Activated naive CD4-positive, alpha-beta T cell treated with anti-CD3 and anti-CD28 coated beads for 36 hours (primary cell): ENCODE results near the gene CHST8. TPM values are rescaled to one million over a fixed set of nuclear protein-coding genes. Genes with fewer than 3 reads are reported as not detected.

Source experiments
- CTCF ChIA-PET: fragments of 350-600 bp; sonication (Branson Sonifier 250); formaldehyde crosslinking; loops from one replicate; lab custom pipeline; 2021; ENCODE audit warnings: antibody characterized with exemption; lab: Charles Lee
- DNase-seq: peaks from one replicate; pipeline ENCODE4 v3.0.0-alpha.2; 2020
- H3K27ac Mint-ChIP-seq: one replicate; pipeline ENCODE4 v1.8.0; 2021; ENCODE audit warnings: mild to moderate bottlenecking, mixed read lengths
- H3K27me3 Mint-ChIP-seq: one replicate; pipeline ENCODE4 v1.8.0; 2021; ENCODE audit warnings: low read depth, mixed read lengths
- H3K36me3 Mint-ChIP-seq: one replicate; pipeline ENCODE4 v1.8.0; 2021; ENCODE audit warnings: low read depth, mixed read lengths
- H3K4me1 Mint-ChIP-seq: one replicate; pipeline ENCODE4 v1.8.0; 2021; ENCODE audit warnings: low read depth, mixed read lengths
- H3K4me3 Mint-ChIP-seq: one replicate; pipeline ENCODE4 v1.8.0; 2021; ENCODE audit warnings: mild to moderate bottlenecking, moderate library complexity, mixed read lengths
- H3K9me3 Mint-ChIP-seq: one replicate; pipeline ENCODE4 v1.8.0; 2021; ENCODE audit warnings: mixed read lengths
- intact Hi-C: fragments of 100-400 bp; cut with micrococcal nuclease; formaldehyde crosslinking; loops from one replicate; pipeline ENCODE4 v1.15.1; 2023
- total RNA-seq, 2 experiments: library from RNA; stranded (reverse); gene quantifications; one replicate each; pipeline ENCODE4 v1.2.3, GENCODE V29; 2021

The CHST8 gene
- total RNA-seq, 2 experiments from 2014 or later: not detected

- H3K4me1 Mint-ChIP-seq: no peaks in the 10 kb centered on the region
- intact Hi-C loops: no loop called here
- DNase-seq: no peak
- no peak overlapping the region for H3K27ac Mint-ChIP-seq
- H3K27me3 Mint-ChIP-seq: peaks cover 2% of the 10 kb centered on the region
- CTCF ChIA-PET: no interaction called here
- peaks cover 2% of the 10 kb centered on the region for H3K9me3 Mint-ChIP-seq
- no peaks in the 10 kb centered on the region for H3K36me3 Mint-ChIP-seq
- H3K4me3 Mint-ChIP-seq: no peak overlapping the region
Observed at GRCh38 chr19:33706631-33707030, 84.9 kb downstream of the CHST8 start.

- Mint-ChIP-seq H3K36me3 (no peaks in the 10 kb centered on the region), H3K27me3 (peaks cover 17% of the 10 kb centered on the region), H3K9me3 (peaks cover 13% of the 10 kb centered on the region), H3K4me3 (no peak overlapping the region), H3K4me1 (no peaks in the 10 kb centered on the region), H3K27ac (no peak overlapping the region)
- CTCF ChIA-PET: no interaction called here
- no peak for DNase-seq
- intact Hi-C loops: no loop called here
Observed at GRCh38 chr19:33712268-33712667, 90.5 kb downstream of the CHST8 start.

- CTCF ChIA-PET: no interaction called here
- peaks cover 13% of the 10 kb centered on the region for H3K9me3 Mint-ChIP-seq
- no peak overlapping the region for H3K4me3 Mint-ChIP-seq
- H3K36me3 Mint-ChIP-seq: no peaks in the 10 kb centered on the region
- no peaks in the 10 kb centered on the region for H3K4me1 Mint-ChIP-seq
- DNase-seq: no peak
- no peak overlapping the region for H3K27ac Mint-ChIP-seq
- peaks cover 17% of the 10 kb centered on the region for H3K27me3 Mint-ChIP-seq
- intact Hi-C loops: no loop called here
Observed at GRCh38 chr19:33713194-33713593, 91.4 kb downstream of the CHST8 start.

GRCh38 chr19:33714149-33714548 is 92.4 kb downstream of the CHST8 start:
- Mint-ChIP-seq H3K9me3 (peaks cover 13% of the 10 kb centered on the region), H3K27me3 (peaks cover 19% of the 10 kb centered on the region), H3K4me3 (no peak overlapping the region), H3K36me3 (no peaks in the 10 kb centered on the region), H3K4me1 (no peaks in the 10 kb centered on the region), H3K27ac (no peak overlapping the region)
- CTCF ChIA-PET: no interaction called here
- intact Hi-C loops: no loop called here
- DNase-seq: no peak

- Mint-ChIP-seq H3K27me3 (peaks cover 22% of the 10 kb centered on the region), H3K36me3 (no peaks in the 10 kb centered on the region), H3K4me1 (no peaks in the 10 kb centered on the region), H3K9me3 (peaks cover 11% of the 10 kb centered on the region), H3K4me3 (no peak overlapping the region), H3K27ac (no peak overlapping the region)
- intact Hi-C loops: no loop called here
- CTCF ChIA-PET: no interaction called here
- no peak for DNase-seq
Observed at GRCh38 chr19:33715462-33715861, 93.7 kb downstream of the CHST8 start.

GRCh38 chr19:33717878-33718277 is 96.1 kb downstream of the CHST8 start:
- Mint-ChIP-seq H3K4me1 (no peaks in the 10 kb centered on the region), H3K4me3 (no peak overlapping the region), H3K27ac (no peak overlapping the region), H3K36me3 (no peaks in the 10 kb centered on the region), H3K9me3 (peaks cover 11% of the 10 kb centered on the region), H3K27me3 (peaks cover 9% of the 10 kb centered on the region)
- intact Hi-C loops: no loop called here
- CTCF ChIA-PET: no interaction called here
- no peak for DNase-seq

GRCh38 chr19:33718651-33719254 is 97.0 kb downstream of the CHST8 start:
- CTCF ChIA-PET: no interaction called here
- peaks cover 11% of the 10 kb centered on the region for H3K9me3 Mint-ChIP-seq
- peaks cover 7% of the 10 kb centered on the region for H3K27me3 Mint-ChIP-seq
- H3K36me3 Mint-ChIP-seq: no peaks in the 10 kb centered on the region
- no peak overlapping the region for H3K27ac Mint-ChIP-seq
- H3K4me3 Mint-ChIP-seq: no peak overlapping the region
- intact Hi-C loops: no loop called here
- H3K4me1 Mint-ChIP-seq: no peaks in the 10 kb centered on the region
- no peak for DNase-seq

- Mint-ChIP-seq H3K27me3 (peaks cover 5% of the 10 kb centered on the region), H3K9me3 (peaks cover 9% of the 10 kb centered on the region), H3K36me3 (no peaks in the 10 kb centered on the region), H3K4me3 (no peak overlapping the region), H3K4me1 (no peaks in the 10 kb centered on the region), H3K27ac (no peak overlapping the region)
- intact Hi-C loops: no loop called here
- DNase-seq: no peak
- CTCF ChIA-PET: interaction anchor here (0.6 kb wide), 2 partner anchors 19 to 343 kb away, joined by 3 read pairs; no protein-coding TSS in a partner anchor
Observed at GRCh38 chr19:33719366-33720154, 97.8 kb downstream of the CHST8 start.

- CTCF ChIA-PET: interaction anchor here (0.6 kb wide), 2 partner anchors 18 to 343 kb away, joined by 3 read pairs; no protein-coding TSS in a partner anchor
- Mint-ChIP-seq H3K27me3 (peaks cover 5% of the 10 kb centered on the region), H3K4me1 (no peaks in the 10 kb centered on the region), H3K27ac (no peak overlapping the region), H3K4me3 (no peak overlapping the region), H3K36me3 (no peaks in the 10 kb centered on the region), H3K9me3 (peaks cover 3% of the 10 kb centered on the region)
- intact Hi-C loops: no loop called here
- no peak for DNase-seq
Observed at GRCh38 chr19:33720155-33720493, 98.4 kb downstream of the CHST8 start.

GRCh38 chr19:33720691-33721682 is 99.2 kb downstream of the CHST8 start:
- Mint-ChIP-seq H3K36me3 (no peaks in the 10 kb centered on the region), H3K27me3 (peaks cover 5% of the 10 kb centered on the region), H3K4me1 (no peaks in the 10 kb centered on the region), H3K27ac (no peak overlapping the region), H3K9me3 (peaks cover 2% of the 10 kb centered on the region), H3K4me3 (no peak overlapping the region)
- intact Hi-C loops: no loop called here
- no peak for DNase-seq
- CTCF ChIA-PET: no interaction called here

GRCh38 chr19:33721735-33722297 is 100.1 kb downstream of the CHST8 start:
- Mint-ChIP-seq H3K9me3 (no peaks in the 10 kb centered on the region), H3K4me3 (no peak overlapping the region), H3K27me3 (peaks cover 5% of the 10 kb centered on the region), H3K36me3 (no peaks in the 10 kb centered on the region), H3K27ac (no peak overlapping the region), H3K4me1 (no peaks in the 10 kb centered on the region)
- intact Hi-C loops: no loop called here
- CTCF ChIA-PET: no interaction called here
- DNase-seq: no peak
